GM21367 (cell line): ENCODE results near the gene PIK3R4.

Source experiments
- ATAC-seq: cut with Tn5 transposase; IDR thresholded peaks from one replicate; pipeline ENCODE4 v1.9.1; 2021; ENCODE audit not compliant: unreplicated experiment

Gene PIK3R4

GRCh38 chr3:130743354-130743753 lies 3.3 kb downstream of the PIK3R4 start:
- ATAC-seq = no peak

GRCh38 chr3:130741946-130742610 lies 4.6 kb downstream of the PIK3R4 start:
- no peak for ATAC-seq

- no peak for ATAC-seq
Measured at GRCh38 chr3:130739848-130740247, 6.8 kb downstream of the PIK3R4 start.

- no peak for ATAC-seq
Measured at GRCh38 chr3:130738241-130738640, 8.4 kb downstream of the PIK3R4 start.

- ATAC-seq = no peak
Measured at GRCh38 chr3:130737622-130738021, 9.0 kb downstream of the PIK3R4 start.

- no peak for ATAC-seq
Measured at GRCh38 chr3:130733236-130733875, 13.3 kb downstream of the PIK3R4 start.

GRCh38 chr3:130732501-130732900 lies 14.1 kb downstream of the PIK3R4 start:
- no peak for ATAC-seq

GRCh38 chr3:130731817-130732216 lies 14.8 kb downstream of the PIK3R4 start:
- no peak for ATAC-seq

- no peak for ATAC-seq
Measured at GRCh38 chr3:130729154-130729553, 17.5 kb downstream of the PIK3R4 start.

GRCh38 chr3:130728037-130728436 lies 18.6 kb downstream of the PIK3R4 start:
- no peak for ATAC-seq

GRCh38 chr3:130725746-130726145 lies 20.9 kb downstream of the PIK3R4 start:
- no peak for ATAC-seq

GRCh38 chr3:130715616-130716015 lies 31.0 kb downstream of the PIK3R4 start:
- ATAC-seq = no peak

- no peak for ATAC-seq
Measured at GRCh38 chr3:130712718-130713423, 33.8 kb downstream of the PIK3R4 start.

- ATAC-seq = no peak
Measured at GRCh38 chr3:130711565-130712324, 34.9 kb downstream of the PIK3R4 start.

- ATAC-seq = no peak
Measured at GRCh38 chr3:130709671-130710070, 37.0 kb downstream of the PIK3R4 start.

GRCh38 chr3:130707902-130708601 lies 38.6 kb downstream of the PIK3R4 start:
- no peak for ATAC-seq

- no peak for ATAC-seq
Measured at GRCh38 chr3:130705501-130705900, 41.1 kb downstream of the PIK3R4 start.

GRCh38 chr3:130702985-130703384 lies 43.6 kb downstream of the PIK3R4 start:
- ATAC-seq = no peak

GRCh38 chr3:130700541-130700940 lies 46.1 kb downstream of the PIK3R4 start:
- no peak for ATAC-seq

GRCh38 chr3:130699765-130700164 lies 46.9 kb downstream of the PIK3R4 start:
- ATAC-seq = no peak

GRCh38 chr3:130693314-130693713 lies 53.3 kb downstream of the PIK3R4 start:
- no peak for ATAC-seq
